SK-N-SH treated with all-trans-retinoic acid at 6 μM for 48 hours (cell line): ENCODE data around the gene REC114.
A peak's percentile ranks its signal among the peaks of the same experiment; 100 is the strongest.

Experiments
- ATAC-seq: fragments of 200-7000 bp; cut with Tn5 transposase; 3 replicates; pipeline ENCODE4 v1.9.1; 2020; ENCODE audit warnings: mild to moderate bottlenecking, moderate library complexity
- ARNTL ChIP-seq: fragments of 450-650 bp; formaldehyde crosslinking; IDR thresholded peaks from 2 replicates; pipeline ENCODE4 v1.5.0; 2020; ENCODE audit warnings: low read depth, mild to moderate bottlenecking, moderate library complexity, borderline replicate concordance
- BACH2 ChIP-seq: fragments of 250-450 bp; sonication (Bioruptor Pico); IDR thresholded peaks from 2 replicates; pipeline ENCODE4 v1.9.0; 2021; ENCODE audit warnings: mild to moderate bottlenecking, borderline replicate concordance
- CSDC2 ChIP-seq: fragments of 250-450 bp; sonication (Bioruptor Pico); IDR thresholded peaks from 2 replicates; pipeline ENCODE4 v1.5.0; 2020; ENCODE audit warnings: mild to moderate bottlenecking, moderate library complexity
- ESRRG ChIP-seq: fragments of 250-450 bp; sonication (Bioruptor Pico); IDR thresholded peaks from 2 replicates; pipeline ENCODE4 v1.6.1; 2021; ENCODE audit warnings: mild to moderate bottlenecking
- GLIS3 ChIP-seq: fragments of 250-450 bp; sonication (Bioruptor Pico); IDR thresholded peaks from 2 replicates; pipeline ENCODE4 v1.5.0; 2020; ENCODE audit warnings: mild to moderate bottlenecking, moderate library complexity
- ISL1 ChIP-seq: fragments of 250-450 bp; sonication (Bioruptor Pico); IDR thresholded peaks from 2 replicates; pipeline ENCODE4 v2.1.2; 2022; ENCODE audit warnings: mild to moderate bottlenecking, moderate library complexity
- RARB ChIP-seq: fragments of 250-450 bp; sonication (Bioruptor Pico); IDR thresholded peaks from 2 replicates; pipeline ENCODE4 v1.8.0; 2021; ENCODE audit warnings: mild to moderate bottlenecking, moderate library complexity
- TCF4 ChIP-seq: fragments of 250-450 bp; sonication (Bioruptor Pico); IDR thresholded peaks from 2 replicates; pipeline ENCODE4 v1.8.0; 2021; ENCODE audit warnings: mild to moderate bottlenecking, moderate library complexity, borderline replicate concordance
- TOX ChIP-seq: fragments of 250-450 bp; sonication (Bioruptor Pico); IDR thresholded peaks from 2 replicates; pipeline ENCODE4 v1.8.0; 2021; ENCODE audit warnings: mild to moderate bottlenecking, moderate library complexity, borderline replicate concordance
- ZC3H10 ChIP-seq: fragments of 250-450 bp; sonication (Bioruptor Pico); IDR thresholded peaks from 2 replicates; pipeline ENCODE4 v1.5.1; 2021; ENCODE audit warnings: mild to moderate bottlenecking, moderate library complexity
- ZFP3 ChIP-seq: fragments of 250-450 bp; sonication (Bioruptor Pico); IDR thresholded peaks from 2 replicates; pipeline ENCODE4 v1.5.0; 2020; ENCODE audit warnings: mild to moderate bottlenecking, moderate library complexity
- ZFP30 ChIP-seq: fragments of 450-650 bp; formaldehyde crosslinking; IDR thresholded peaks from 2 replicates; pipeline ENCODE4 v1.5.0; 2022; ENCODE audit warnings: mild to moderate bottlenecking, moderate library complexity
- ZNF565 ChIP-seq: fragments of 450-650 bp; formaldehyde crosslinking; conservative IDR thresholded peaks from 2 replicates; pipeline ENCODE4 v1.5.0; 2020; ENCODE audit warnings: low read depth, mild to moderate bottlenecking, moderate library complexity
- ZNF70 ChIP-seq: fragments of 450-650 bp; formaldehyde crosslinking; IDR thresholded peaks from 2 replicates; pipeline ENCODE4 v1.5.0; 2020; ENCODE audit warnings: mild to moderate bottlenecking, moderate library complexity
- ZNF8 ChIP-seq: fragments of 450-650 bp; formaldehyde crosslinking; IDR thresholded peaks from 2 replicates; pipeline ENCODE4 v1.5.0; 2020; ENCODE audit warnings: mild to moderate bottlenecking, moderate library complexity
- TF ChIP-seq, protein P1 (sequence below): fragments of 250-450 bp; sonication (Bioruptor Pico); IDR thresholded peaks from 2 replicates; pipeline ENCODE4 v1.5.1; 2020; ENCODE audit warnings: low read depth, mild to moderate bottlenecking, moderate library complexity
- TF ChIP-seq, protein P2 (sequence below): fragments of 250-450 bp; sonication (Bioruptor Pico); IDR thresholded peaks from 2 replicates; pipeline ENCODE4 v1.5.1; 2021; ENCODE audit warnings: mild to moderate bottlenecking, moderate library complexity
- TF ChIP-seq, protein P3 (sequence below): fragments of 250-450 bp; sonication (Bioruptor Pico); IDR thresholded peaks from 2 replicates; pipeline ENCODE4 v1.8.0; 2021; ENCODE audit warnings: low read depth, mild to moderate bottlenecking, moderate library complexity, borderline replicate concordance
- TF ChIP-seq, protein P4 (sequence below): fragments of 250-450 bp; sonication (Bioruptor Pico); IDR thresholded peaks from 2 replicates; pipeline ENCODE4 v1.5.0; 2020; ENCODE audit warnings: mild to moderate bottlenecking, moderate library complexity

REC114 gene

DNA sequence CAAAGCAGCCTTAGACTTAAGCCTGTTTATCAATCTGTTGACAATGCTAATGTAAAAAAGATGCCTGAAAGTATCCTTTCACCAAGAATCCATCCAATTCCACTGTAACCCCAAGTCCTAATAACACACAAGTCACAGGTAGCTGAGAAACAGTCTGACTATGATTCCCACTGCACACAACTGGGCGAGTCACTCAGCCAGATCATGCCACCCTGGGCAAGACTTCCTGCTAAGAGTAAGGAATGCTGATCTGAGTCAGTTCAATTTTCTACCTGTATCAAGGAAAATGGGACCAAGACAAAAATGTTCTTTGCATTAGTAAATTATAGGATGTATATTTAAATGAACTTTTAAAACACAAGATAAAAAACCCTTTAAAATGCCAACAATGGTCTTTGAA lies 157.0 kb downstream of the REC114 start:
- no peak for ATAC-seq
- TF ChIP-seq TCF4 (no peak), TOX (no peak), ARNTL (CRISPR knock-in tag) (no peak), ZFP30 (CRISPR knock-in tag) (no peak), ZNF70 (no peak), GLIS3 (CRISPR knock-in tag) (no peak), ZFP3 (CRISPR knock-in tag) (no peak), CSDC2 (CRISPR knock-in tag) (no peak), ZC3H10 (CRISPR knock-in tag) (no peak), RARB (no peak), ZNF8 (no peak), ZNF565 (CRISPR knock-in tag) (no peak)
- TF ChIP-seq, protein P1, sequence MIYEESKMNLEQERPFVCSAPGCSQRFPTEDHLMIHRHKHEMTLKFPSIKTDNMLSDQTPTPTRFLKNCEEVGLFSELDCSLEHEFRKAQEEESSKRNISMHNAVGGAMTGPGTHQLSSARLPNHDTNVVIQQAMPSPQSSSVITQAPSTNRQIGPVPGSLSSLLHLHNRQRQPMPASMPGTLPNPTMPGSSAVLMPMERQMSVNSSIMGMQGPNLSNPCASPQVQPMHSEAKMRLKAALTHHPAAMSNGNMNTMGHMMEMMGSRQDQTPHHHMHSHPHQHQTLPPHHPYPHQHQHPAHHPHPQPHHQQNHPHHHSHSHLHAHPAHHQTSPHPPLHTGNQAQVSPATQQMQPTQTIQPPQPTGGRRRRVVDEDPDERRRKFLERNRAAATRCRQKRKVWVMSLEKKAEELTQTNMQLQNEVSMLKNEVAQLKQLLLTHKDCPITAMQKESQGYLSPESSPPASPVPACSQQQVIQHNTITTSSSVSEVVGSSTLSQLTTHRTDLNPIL (CRISPR knock-in tag): no peak
- TF ChIP-seq, protein P2, sequence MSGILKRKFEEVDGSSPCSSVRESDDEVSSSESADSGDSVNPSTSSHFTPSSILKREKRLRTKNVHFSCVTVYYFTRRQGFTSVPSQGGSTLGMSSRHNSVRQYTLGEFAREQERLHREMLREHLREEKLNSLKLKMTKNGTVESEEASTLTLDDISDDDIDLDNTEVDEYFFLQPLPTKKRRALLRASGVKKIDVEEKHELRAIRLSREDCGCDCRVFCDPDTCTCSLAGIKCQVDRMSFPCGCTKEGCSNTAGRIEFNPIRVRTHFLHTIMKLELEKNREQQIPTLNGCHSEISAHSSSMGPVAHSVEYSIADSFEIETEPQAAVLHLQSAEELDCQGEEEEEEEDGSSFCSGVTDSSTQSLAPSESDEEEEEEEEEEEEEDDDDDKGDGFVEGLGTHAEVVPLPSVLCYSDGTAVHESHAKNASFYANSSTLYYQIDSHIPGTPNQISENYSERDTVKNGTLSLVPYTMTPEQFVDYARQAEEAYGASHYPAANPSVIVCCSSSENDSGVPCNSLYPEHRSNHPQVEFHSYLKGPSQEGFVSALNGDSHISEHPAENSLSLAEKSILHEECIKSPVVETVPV (CRISPR knock-in tag): no peak
- TF ChIP-seq, protein P3, sequence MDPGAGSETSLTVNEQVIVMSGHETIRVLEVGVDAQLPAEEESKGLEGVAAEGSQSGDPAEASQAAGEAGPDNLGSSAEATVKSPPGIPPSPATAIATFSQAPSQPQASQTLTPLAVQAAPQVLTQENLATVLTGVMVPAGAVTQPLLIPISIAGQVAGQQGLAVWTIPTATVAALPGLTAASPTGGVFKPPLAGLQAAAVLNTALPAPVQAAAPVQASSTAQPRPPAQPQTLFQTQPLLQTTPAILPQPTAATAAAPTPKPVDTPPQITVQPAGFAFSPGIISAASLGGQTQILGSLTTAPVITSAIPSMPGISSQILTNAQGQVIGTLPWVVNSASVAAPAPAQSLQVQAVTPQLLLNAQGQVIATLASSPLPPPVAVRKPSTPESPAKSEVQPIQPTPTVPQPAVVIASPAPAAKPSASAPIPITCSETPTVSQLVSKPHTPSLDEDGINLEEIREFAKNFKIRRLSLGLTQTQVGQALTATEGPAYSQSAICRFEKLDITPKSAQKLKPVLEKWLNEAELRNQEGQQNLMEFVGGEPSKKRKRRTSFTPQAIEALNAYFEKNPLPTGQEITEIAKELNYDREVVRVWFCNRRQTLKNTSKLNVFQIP (CRISPR knock-in tag): no peak

DNA sequence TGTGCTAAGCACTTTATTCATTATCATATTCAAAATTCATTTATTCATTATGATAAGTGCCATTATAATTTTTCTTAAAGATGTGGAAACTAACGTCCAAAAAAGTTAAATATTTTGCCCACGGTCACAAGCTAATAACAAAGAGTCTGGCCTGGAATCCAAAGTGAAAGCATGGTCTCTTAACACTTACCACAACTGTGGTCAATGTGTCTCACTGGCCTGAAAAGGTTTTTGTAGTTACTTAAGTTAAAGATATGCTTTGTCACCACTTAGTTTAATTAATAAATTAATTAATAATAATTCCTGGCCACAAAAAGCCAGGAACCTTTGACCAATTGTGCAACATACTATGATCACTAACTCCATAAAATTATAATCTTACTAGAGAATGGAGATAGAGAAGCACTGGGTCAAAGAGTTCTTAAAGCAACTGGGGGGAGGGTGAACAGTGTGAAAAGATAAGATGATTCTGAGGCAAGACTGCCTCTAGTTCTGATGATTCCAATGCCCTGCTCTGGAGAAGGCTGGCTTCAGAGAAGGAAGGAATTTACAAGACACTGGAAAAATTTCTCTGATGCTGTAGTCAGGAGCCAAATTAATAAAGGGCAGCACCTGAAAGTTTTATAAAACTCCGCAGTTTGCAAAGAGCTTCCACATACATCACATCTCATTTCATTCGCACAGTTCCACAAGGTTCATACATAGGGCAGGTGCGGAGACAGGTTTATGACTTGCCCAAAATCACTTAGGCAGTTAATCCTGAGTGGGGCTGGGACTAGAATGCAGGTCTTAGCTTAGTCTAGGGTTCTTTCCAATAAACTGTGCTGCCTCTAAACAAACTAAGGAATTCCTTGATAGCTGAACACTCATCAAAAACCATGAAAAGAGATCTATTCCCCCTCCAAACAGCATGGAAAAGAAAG lies 157.7 kb downstream of the REC114 start:
- peak; percentile 8; the same call in 2 of the 3 replicates for ATAC-seq
- TF ChIP-seq ZNF8 (no peak), ISL1 (CRISPR knock-in tag) (no peak)

DNA sequence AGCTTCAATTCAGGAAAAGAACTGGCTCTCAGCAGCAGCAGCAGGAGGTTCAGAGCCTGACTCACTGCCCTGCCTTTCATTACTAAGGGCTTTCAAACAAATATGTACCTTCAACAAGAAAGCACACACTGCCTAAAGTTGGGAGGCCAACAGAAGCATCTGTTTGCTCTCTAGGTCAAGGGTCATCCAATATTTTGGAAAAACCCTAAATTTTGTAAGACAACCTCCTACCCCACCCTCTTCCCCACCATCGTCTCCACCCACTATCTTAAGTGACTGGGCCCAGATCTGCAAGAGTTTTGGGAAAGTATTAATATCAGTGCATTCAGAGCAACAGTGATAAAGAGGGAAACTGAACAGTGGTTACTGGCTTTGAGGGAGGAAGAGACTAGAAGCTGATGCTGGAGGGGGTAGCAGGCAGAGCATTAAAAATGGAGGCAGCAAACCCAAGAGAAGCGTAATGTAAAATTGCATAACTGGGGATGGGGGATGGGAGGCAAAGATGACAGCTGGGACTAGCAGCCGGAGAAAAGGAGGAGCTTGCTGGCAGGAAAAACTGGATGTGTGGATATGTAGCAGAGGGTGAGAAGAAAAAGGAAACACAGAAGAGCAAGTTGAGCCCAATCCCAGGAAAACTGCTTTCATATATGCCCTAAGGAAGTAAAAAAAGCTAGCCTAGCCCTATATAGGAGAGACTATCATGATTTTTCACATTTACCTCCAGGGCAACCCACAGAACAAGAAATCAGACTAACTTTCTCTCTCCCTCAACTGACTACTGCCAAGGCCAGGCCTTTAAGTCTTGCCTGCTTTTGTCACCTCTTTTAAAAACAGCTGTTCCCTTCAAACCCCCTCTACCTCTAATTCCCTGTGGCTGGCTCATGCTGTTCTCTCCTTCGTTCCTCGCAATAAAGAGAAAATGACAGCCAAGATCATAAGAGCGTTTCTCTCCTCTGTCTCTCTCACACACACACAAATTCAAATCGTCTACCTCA lies 158.8 kb downstream of the REC114 start:
- peak; percentile 88 for ATAC-seq
- no peak for TF ChIP-seq ESRRG (CRISPR knock-in tag)
- no peak for TF ChIP-seq GLIS3 (CRISPR knock-in tag)
- TF ChIP-seq, protein P4, sequence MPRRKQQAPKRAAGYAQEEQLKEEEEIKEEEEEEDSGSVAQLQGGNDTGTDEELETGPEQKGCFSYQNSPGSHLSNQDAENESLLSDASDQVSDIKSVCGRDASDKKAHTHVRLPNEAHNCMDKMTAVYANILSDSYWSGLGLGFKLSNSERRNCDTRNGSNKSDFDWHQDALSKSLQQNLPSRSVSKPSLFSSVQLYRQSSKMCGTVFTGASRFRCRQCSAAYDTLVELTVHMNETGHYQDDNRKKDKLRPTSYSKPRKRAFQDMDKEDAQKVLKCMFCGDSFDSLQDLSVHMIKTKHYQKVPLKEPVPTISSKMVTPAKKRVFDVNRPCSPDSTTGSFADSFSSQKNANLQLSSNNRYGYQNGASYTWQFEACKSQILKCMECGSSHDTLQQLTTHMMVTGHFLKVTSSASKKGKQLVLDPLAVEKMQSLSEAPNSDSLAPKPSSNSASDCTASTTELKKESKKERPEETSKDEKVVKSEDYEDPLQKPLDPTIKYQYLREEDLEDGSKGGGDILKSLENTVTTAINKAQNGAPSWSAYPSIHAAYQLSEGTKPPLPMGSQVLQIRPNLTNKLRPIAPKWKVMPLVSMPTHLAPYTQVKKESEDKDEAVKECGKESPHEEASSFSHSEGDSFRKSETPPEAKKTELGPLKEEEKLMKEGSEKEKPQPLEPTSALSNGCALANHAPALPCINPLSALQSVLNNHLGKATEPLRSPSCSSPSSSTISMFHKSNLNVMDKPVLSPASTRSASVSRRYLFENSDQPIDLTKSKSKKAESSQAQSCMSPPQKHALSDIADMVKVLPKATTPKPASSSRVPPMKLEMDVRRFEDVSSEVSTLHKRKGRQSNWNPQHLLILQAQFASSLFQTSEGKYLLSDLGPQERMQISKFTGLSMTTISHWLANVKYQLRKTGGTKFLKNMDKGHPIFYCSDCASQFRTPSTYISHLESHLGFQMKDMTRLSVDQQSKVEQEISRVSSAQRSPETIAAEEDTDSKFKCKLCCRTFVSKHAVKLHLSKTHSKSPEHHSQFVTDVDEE (CRISPR knock-in tag): no peak
- TF ChIP-seq ZNF8: no peak
- no peak for TF ChIP-seq ZNF565 (CRISPR knock-in tag)
- TF ChIP-seq CSDC2 (CRISPR knock-in tag): no peak
- TF ChIP-seq, protein P3 (CRISPR knock-in tag): no peak
- TF ChIP-seq BACH2 (CRISPR knock-in tag): no peak
- TF ChIP-seq TOX: no peak
- no peak for TF ChIP-seq RARB
- TF ChIP-seq, all 23 proteins: peak for 0
